Epidermal melanocyte (primary cell): ENCODE results near the gene SIVA1.
"Not testable (repeated sequence)": the region's sequence is repeated elsewhere in the genome, so short reads cannot be mapped to it uniquely, and the experiment has no call there.

ENCODE experiments used
- DNase-seq: peaks from one replicate; pipeline ENCODE4 v3.0.0; 2011; ENCODE audit warnings: low spot score; ENCODE audit not compliant: insufficient read length

The SIVA1 gene

GRCh38 chr14:104750753-104751057 lies 2.2 kb upstream of the SIVA1 start:
- DNase-seq = not testable (repeated sequence)

GRCh38 chr14:104751539-104752422 lies 1.2 kb upstream of the SIVA1 start:
- DNase-seq = no peak

GRCh38 chr14:104752423-104752734 lies 568 bp upstream of the SIVA1 start:
- no peak for DNase-seq

GRCh38 chr14:104753528-104754212 lies 723 bp downstream of the SIVA1 start:
- DNase-seq = no peak

GRCh38 chr14:104754213-104754851 lies 1.4 kb downstream of the SIVA1 start:
- DNase-seq = no peak

- no peak for DNase-seq
Measured at GRCh38 chr14:104755621-104756020, 2.7 kb downstream of the SIVA1 start.

GRCh38 chr14:104756477-104757237 lies 3.7 kb downstream of the SIVA1 start:
- no peak for DNase-seq

GRCh38 chr14:104757238-104757585 lies 4.3 kb downstream of the SIVA1 start:
- no peak for DNase-seq

GRCh38 chr14:104757681-104758392 lies 4.9 kb downstream of the SIVA1 start:
- no peak for DNase-seq

GRCh38 chr14:104758981-104759969 lies 6.3 kb downstream of the SIVA1 start:
- DNase-seq = no peak

- no peak for DNase-seq
Measured at GRCh38 chr14:104765517-104765916, 12.6 kb downstream of the SIVA1 start.

- DNase-seq = no peak
Measured at GRCh38 chr14:104766256-104766862, 13.4 kb downstream of the SIVA1 start.

- DNase-seq = no peak
Measured at GRCh38 chr14:104766863-104767633, 14.1 kb downstream of the SIVA1 start.

GRCh38 chr14:104767634-104767918 lies 14.6 kb downstream of the SIVA1 start:
- DNase-seq = no peak

GRCh38 chr14:104768437-104769323 lies 15.7 kb downstream of the SIVA1 start:
- DNase-seq = peak; percentile 92

GRCh38 chr14:104769324-104770071 lies 16.6 kb downstream of the SIVA1 start:
- no peak for DNase-seq

GRCh38 chr14:104770072-104770579 lies 17.2 kb downstream of the SIVA1 start:
- no peak for DNase-seq
